SJCRH30 (cell line): ENCODE measurements around the gene SMC2. TPM values are rescaled to one million over a fixed set of nuclear protein-coding genes. Genes with fewer than 3 reads are reported as not detected.

Experiments
- DNase-seq, 2 experiments: peaks; one replicate each; pipeline ENCODE4 v3.0.0-alpha.2; 2015 to 2020
- H3K27ac ChIP-seq: fragments of 250-450 bp; sonication (Bioruptor Pico); 2 replicates; pipeline ENCODE4 v1.5.1; 2020; ENCODE audit warnings: mild to moderate bottlenecking, moderate library complexity
- H3K27me3 ChIP-seq: fragments of 250-450 bp; sonication (Bioruptor Pico); 2 replicates; pipeline ENCODE4 v1.5.1; 2020; ENCODE audit warnings: mild to moderate bottlenecking, moderate library complexity
- H3K36me3 ChIP-seq: fragments of 250-450 bp; sonication (Bioruptor Pico); 2 replicates; pipeline ENCODE4 v1.5.1; 2020; ENCODE audit warnings: mild to moderate bottlenecking, moderate library complexity
- H3K4me1 ChIP-seq: fragments of 250-450 bp; sonication (Bioruptor Pico); 2 replicates; pipeline ENCODE4 v1.5.1; 2020; ENCODE audit warnings: mild to moderate bottlenecking, moderate library complexity
- H3K4me3 ChIP-seq: fragments of 250-450 bp; sonication (Bioruptor Pico); 2 replicates; pipeline ENCODE4 v1.5.1; 2020; ENCODE audit warnings: mild to moderate bottlenecking, moderate library complexity
- H3K9me3 ChIP-seq: fragments of 250-450 bp; sonication (Bioruptor Pico); replicated peaks from 2 replicates; pipeline ENCODE4 v1.5.1; 2020; ENCODE audit warnings: mild to moderate bottlenecking, moderate library complexity
- total RNA-seq: library from RNA; depleted of rRNA; stranded (reverse); fragments of >200 nt; shearing (Covaris generic); gene quantifications from 2 replicates; pipeline ENCODE4 v1.2.3, GENCODE V29; 2014

SMC2 gene
- total RNA-seq, 1 experiment from 2014 or later, result 107 TPM

GRCh38 chr9:104143550-104143910, 49.4 kb downstream of the SMC2 start:
- DNase-seq, result no peak
- H3K9me3 ChIP-seq, result no peaks in the 10 kb centered on the region
- no peaks in the 10 kb centered on the region for H3K27me3 ChIP-seq
- no peaks in the 10 kb centered on the region for H3K4me1 ChIP-seq
- peaks cover 39% of the 10 kb centered on the region for H3K36me3 ChIP-seq
- no peak overlapping the region for H3K27ac ChIP-seq
- H3K4me3 ChIP-seq, result no peak overlapping the region

DNA sequence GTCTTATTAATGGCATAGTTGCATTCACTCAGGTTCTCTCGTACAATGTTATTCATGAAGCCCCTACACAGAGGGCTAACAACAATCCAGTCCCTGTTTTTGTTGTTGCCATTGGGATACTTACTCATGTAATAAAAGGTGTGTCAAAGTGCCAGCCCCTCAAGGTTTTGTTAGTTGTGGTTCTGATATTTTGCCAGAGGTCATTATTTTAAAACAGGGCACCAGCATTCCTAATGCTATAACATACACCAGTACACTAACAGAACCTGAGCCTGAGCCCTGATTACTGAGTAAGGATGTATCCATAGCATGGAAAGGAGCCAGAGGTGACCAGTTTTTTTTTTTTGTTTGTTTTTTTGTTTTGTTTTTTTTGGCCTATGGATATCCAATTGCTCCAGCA, 50.2 kb downstream of the SMC2 start:
- no peaks in the 10 kb centered on the region for H3K4me1 ChIP-seq
- no peak overlapping the region for H3K27ac ChIP-seq
- H3K4me3 ChIP-seq, result no peak overlapping the region
- no peaks in the 10 kb centered on the region for H3K27me3 ChIP-seq
- no peak for DNase-seq
- H3K9me3 ChIP-seq, result no peaks in the 10 kb centered on the region
- peaks cover 31% of the 10 kb centered on the region for H3K36me3 ChIP-seq

- Histone ChIP-seq H3K9me3 (no peaks in the 10 kb centered on the region), H3K4me1 (no peaks in the 10 kb centered on the region), H3K27me3 (no peaks in the 10 kb centered on the region), H3K36me3 (no peaks in the 10 kb centered on the region), H3K27ac (no peak overlapping the region), H3K4me3 (no peak overlapping the region)
- no peak for DNase-seq
Measured at GRCh38 chr9:104173067-104173466, 79.0 kb downstream of the SMC2 start.

DNA sequence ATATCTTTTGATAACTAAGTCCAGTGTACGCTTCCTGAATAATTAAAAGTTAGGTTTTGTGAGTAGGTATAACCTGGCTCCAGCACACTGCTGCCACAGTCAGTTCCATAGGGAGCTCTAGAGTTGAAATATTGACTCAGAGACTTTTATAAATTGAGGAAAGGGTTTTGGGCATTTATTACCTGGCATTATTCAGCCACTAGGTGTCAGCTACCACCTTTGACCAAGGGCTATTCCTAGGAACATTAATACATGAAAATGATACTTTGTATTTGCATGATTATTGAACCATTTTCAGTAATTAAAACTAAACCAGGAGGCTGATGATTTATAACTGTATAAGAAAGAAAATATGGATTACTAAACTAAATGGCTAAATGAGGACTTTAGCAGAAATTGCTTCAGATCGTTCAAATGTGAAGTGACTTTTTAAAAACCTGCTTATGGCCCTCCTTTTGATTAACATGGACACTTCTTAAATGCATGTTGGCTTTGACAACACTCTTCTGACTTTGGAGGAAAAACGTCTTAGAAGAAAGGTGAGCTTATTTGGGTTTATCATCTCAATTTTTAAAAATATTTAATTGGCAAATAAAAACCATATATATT, 83.0 kb downstream of the SMC2 start:
- peak in 1 of 2 experiments; percentile 34 for DNase-seq
- H3K27ac ChIP-seq, result no peak overlapping the region
- no peaks in the 10 kb centered on the region for H3K27me3 ChIP-seq
- H3K4me3 ChIP-seq, result no peak overlapping the region
- no peaks in the 10 kb centered on the region for H3K36me3 ChIP-seq
- no peaks in the 10 kb centered on the region for H3K4me1 ChIP-seq
- H3K9me3 ChIP-seq, result no peaks in the 10 kb centered on the region

- no peaks in the 10 kb centered on the region for H3K4me1 ChIP-seq
- no peaks in the 10 kb centered on the region for H3K9me3 ChIP-seq
- no peak for DNase-seq
- no peaks in the 10 kb centered on the region for H3K36me3 ChIP-seq
- no peak overlapping the region for H3K4me3 ChIP-seq
- H3K27me3 ChIP-seq, result no peaks in the 10 kb centered on the region
- no peak overlapping the region for H3K27ac ChIP-seq
Measured at GRCh38 chr9:104177676-104178075, 83.6 kb downstream of the SMC2 start.
